Measurements from ENCODE around the gene ZFP36L1.

ZFP36L1 gene

GRCh38 chr14:68762953-68763764, 29.7 kb downstream of the ZFP36L1 start:
- no peak for DNase-seq (ENCODE audit: low spot score)

- DNase-seq (ENCODE audit: low spot score): no peak
Measured at GRCh38 chr14:68761391-68761790, 31.5 kb downstream of the ZFP36L1 start.

DNA sequence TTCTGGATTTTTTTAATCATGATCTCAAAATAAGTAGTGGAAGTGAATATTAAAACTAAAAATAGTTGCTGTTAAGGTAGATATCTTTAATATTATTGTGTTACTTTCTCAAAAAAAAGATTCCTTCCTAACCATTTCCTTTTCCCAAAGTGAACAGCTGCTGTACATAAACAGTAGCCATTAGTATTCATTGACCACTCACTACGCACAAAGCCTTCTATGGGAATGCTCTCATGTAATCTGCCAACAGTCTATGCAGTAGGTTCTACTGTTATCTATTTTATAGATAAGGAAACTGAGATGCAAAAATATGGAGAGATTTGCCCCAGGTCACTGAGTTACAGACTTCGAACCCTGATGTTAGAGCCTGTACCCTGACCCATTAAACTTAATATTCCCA, 32.1 kb downstream of the ZFP36L1 start:
- DNase-seq (ENCODE audit: low spot score): no peak

GRCh38 chr14:68759937-68760336, 32.9 kb downstream of the ZFP36L1 start:
- no peak for DNase-seq (ENCODE audit: low spot score)

- DNase-seq (ENCODE audit: low spot score): no peak
Measured at GRCh38 chr14:68759017-68759560, 33.8 kb downstream of the ZFP36L1 start.

- DNase-seq (ENCODE audit: low spot score): no peak
Measured at GRCh38 chr14:68758301-68758700, 34.6 kb downstream of the ZFP36L1 start.

GRCh38 chr14:68757618-68758081, 35.2 kb downstream of the ZFP36L1 start:
- peak; percentile 84 for DNase-seq (ENCODE audit: low spot score)

- DNase-seq (ENCODE audit: low spot score): no peak
Measured at GRCh38 chr14:68756734-68757133, 36.1 kb downstream of the ZFP36L1 start.

DNA sequence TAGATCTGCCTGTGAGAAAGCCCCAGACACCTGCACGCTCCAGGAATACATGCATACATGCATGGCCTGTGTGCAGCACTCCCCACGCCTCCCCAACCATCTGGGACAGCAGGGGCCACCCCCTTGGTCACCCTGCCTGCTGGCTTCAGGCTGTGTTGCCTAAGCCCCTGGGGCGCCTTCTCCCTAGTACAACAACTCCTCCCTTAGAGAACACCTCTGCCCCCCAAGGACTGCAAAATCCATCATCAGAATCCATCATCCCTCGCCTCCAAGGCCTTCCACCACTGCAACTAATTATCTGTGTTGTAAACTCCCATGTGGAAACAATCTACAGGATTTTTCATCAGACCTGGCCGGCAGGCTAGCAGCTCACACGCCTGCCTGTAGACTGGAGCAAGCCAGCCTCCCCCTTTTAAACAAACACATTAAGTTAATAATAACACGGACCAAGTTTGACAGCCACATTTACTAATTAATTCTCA, 36.8 kb downstream of the ZFP36L1 start:
- DNase-seq (ENCODE audit: low spot score): no peak

- DNase-seq (ENCODE audit: low spot score): no peak
Measured at GRCh38 chr14:68755016-68755353, 37.9 kb downstream of the ZFP36L1 start.

DNA sequence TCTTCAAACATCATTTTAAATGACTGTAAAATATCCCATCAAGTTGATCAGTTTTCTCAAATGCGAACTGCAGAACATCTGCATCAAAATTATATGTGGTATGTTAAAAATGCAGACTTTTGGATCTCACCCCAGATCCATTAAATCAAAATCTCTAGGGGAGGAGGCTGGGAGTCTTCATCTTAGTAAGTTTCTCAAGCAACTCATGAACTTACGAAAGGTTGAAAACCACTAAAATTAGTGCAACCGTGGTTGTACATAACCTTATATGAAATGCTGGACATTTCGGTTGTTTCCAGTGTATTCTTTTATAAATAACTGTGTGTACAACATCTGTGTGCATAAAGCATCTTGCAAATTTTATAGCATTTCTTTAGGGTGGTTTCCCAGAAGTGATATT, 39.2 kb downstream of the ZFP36L1 start:
- DNase-seq (ENCODE audit: low spot score): no peak

GRCh38 chr14:68752271-68753006, 40.4 kb downstream of the ZFP36L1 start:
- DNase-seq (ENCODE audit: low spot score): no peak

DNA sequence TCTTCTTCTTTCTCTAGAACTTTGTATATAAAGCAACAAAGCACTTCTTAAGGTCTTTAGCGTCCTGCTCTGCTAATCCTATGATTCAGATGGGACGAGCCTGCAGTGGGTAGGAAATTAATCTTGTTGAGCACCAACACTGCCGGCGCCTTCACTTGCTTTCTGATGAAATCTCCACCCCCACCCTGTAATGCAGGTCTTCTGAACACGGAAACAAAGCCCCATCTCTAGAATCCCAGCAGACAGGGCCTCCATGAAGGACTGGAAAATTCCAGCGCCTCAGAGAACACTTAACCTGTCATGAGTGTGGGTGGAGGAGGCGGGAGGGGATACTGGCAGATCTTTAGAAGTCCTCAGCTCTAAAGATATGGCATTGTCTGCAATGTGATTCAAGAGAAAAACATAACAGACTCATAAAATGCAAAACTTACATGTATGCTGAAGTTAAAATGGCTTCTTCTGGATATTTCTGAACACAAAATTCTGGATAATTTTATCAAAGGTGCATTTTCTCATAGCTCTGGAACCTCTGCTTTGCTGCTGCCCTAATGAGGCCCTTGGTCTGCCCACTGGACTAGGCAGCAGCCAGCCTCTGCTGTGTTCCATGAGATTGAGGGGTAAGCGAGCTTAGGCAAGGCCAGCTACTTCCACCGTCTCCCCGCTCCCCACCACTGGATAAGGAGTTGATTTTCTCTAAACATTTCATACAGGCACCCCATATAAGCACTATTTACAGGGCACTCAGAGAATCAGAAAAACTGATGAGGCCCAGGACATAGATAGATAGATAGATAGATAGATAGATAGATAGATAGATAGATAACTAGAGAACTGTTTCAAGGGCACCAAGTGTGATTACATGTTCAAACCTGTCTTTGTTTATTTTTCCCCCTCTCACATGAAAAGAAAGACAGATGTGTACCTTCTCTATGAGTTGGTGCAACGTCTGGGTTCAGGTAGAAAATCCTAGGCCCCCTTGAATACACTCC, 43.1 kb downstream of the ZFP36L1 start:
- DNase-seq (ENCODE audit: low spot score): no peak

DNA sequence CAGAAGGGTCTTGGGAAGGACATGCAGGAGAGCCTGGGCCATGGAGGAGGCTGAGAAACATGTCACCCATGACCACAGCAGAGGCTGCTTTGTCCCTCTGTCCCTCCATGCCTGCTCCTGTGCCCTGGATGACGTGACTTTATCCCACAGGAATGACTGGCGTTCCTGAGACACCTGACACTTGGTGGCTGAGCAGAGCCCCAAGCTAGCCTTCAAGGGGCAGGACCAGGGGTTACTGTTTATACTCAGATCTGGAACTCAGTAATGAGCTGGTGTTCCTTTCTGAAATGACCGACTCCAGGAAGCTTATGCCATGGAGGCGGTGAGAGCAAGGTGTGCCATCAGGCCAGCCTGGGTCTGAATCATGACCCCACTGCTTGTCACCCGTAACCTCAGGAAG, 44.2 kb downstream of the ZFP36L1 start:
- DNase-seq (ENCODE audit: low spot score): no peak

GRCh38 chr14:68748260-68748659, 44.6 kb downstream of the ZFP36L1 start:
- no peak for DNase-seq (ENCODE audit: low spot score)

GRCh38 chr14:68747393-68747792, 45.5 kb downstream of the ZFP36L1 start:
- no peak for DNase-seq (ENCODE audit: low spot score)

- no peak for DNase-seq (ENCODE audit: low spot score)
Measured at GRCh38 chr14:68744613-68745012, 48.3 kb downstream of the ZFP36L1 start.

GRCh38 chr14:68741839-68742470, 50.9 kb downstream of the ZFP36L1 start:
- DNase-seq (ENCODE audit: low spot score): peak; percentile 90

- no peak for DNase-seq (ENCODE audit: low spot score)
Measured at GRCh38 chr14:68741477-68741791, 51.4 kb downstream of the ZFP36L1 start.

- no peak for DNase-seq (ENCODE audit: low spot score)
Measured at GRCh38 chr14:68740788-68741476, 51.9 kb downstream of the ZFP36L1 start.

- no peak for DNase-seq (ENCODE audit: low spot score)
Measured at GRCh38 chr14:68739701-68740100, 53.2 kb downstream of the ZFP36L1 start.

Measured in pons (tissue), 1 donor.